Measurements from ENCODE around the gene MRPS26. TPM values are rescaled to one million over a fixed set of nuclear protein-coding genes. Genes with fewer than 3 reads are reported as not detected.

Gene MRPS26
- total and polyA plus RNA-seq, 2 of the 13 experiments (the other 11 are each of a cell fraction or from before 2014, with no cell fraction given): 89.8 to 187 TPM

DNA sequence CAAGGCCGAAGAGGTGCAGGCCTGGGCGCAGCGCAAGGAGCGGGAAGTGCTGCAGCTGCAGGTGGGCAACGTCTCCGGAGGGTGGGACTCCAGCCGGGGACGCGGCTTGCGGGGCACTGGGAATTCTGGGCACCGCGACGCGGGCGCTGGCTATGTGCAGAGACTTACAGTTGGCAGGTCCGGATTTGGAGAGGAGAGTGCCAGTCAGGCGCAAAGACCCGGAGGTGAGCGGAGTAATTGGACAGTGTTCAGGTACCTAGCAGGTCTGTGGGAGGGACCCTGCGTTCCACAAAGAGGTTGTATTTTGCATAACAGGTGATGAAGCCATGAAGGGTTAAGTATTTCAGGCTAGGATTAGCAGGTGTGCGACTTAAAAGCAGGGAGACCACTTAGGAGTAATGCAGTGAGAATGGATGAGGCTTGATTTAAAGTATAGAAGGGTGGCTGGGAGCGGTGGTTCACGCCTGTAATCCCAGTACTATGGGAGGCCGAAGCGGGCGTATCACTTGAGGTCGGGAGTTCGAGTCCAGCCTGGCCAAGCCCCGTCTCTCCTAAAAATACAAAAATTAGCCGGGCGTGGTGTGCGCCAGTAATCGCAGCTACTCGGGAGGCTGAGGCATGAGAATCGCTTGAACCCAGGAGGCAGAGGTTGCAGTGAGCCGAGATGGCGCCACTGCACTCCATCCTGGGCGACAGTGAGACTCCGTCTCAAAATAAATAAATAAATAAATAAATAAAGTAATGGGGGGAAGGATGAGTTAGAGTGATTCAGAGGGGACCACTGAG, 1.0 kb downstream of the MRPS26 start (continued):
- no peak for TF ChIP-seq ETV6 (CRISPR knock-in tag; conservative IDR thresholded peaks at IDR 0.05)
- TF ChIP-seq NFYC (CRISPR knock-in tag; IDR thresholded peaks at IDR 0.05): 0 out of 2 replicates have a peak, but pooled peaks have one; percentile 52
- TF ChIP-seq, protein P1, sequence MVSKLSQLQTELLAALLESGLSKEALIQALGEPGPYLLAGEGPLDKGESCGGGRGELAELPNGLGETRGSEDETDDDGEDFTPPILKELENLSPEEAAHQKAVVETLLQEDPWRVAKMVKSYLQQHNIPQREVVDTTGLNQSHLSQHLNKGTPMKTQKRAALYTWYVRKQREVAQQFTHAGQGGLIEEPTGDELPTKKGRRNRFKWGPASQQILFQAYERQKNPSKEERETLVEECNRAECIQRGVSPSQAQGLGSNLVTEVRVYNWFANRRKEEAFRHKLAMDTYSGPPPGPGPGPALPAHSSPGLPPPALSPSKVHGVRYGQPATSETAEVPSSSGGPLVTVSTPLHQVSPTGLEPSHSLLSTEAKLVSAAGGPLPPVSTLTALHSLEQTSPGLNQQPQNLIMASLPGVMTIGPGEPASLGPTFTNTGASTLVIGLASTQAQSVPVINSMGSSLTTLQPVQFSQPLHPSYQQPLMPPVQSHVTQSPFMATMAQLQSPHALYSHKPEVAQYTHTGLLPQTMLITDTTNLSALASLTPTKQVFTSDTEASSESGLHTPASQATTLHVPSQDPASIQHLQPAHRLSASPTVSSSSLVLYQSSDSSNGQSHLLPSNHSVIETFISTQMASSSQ (IDR thresholded peaks at IDR 0.05; ENCODE audit: low read depth): no peak
- TF ChIP-seq, protein P1 (CRISPR knock-in tag; IDR thresholded peaks at IDR 0.05; ENCODE audit: borderline replicate concordance): no peak
- no peak for TF ChIP-seq POLR2A (IDR thresholded peaks at IDR 0.05; ENCODE audit: insufficient read depth in 1 of 2, low read depth in 2 of 2, low read length in 2 of 2)
- TF ChIP-seq ZNF138 (CRISPR knock-in tag; IDR thresholded peaks at IDR 0.05; ENCODE audit: low read depth): peak; percentile 46; the same call in 1 of the 2 replicates
- TF ChIP-seq ZFAT (CRISPR knock-in tag; conservative IDR thresholded peaks at IDR 0.05): no peak
- TF ChIP-seq HMG20B (CRISPR knock-in tag; conservative IDR thresholded peaks at IDR 0.05): no peak
- no peak for TF ChIP-seq ZNF619 (CRISPR knock-in tag; IDR thresholded peaks at IDR 0.05)
- TF ChIP-seq EED (CRISPR knock-in tag; IDR thresholded peaks at IDR 0.05): peak; percentile 43; the same call in 1 of the 2 replicates
- TF ChIP-seq, protein P2, sequence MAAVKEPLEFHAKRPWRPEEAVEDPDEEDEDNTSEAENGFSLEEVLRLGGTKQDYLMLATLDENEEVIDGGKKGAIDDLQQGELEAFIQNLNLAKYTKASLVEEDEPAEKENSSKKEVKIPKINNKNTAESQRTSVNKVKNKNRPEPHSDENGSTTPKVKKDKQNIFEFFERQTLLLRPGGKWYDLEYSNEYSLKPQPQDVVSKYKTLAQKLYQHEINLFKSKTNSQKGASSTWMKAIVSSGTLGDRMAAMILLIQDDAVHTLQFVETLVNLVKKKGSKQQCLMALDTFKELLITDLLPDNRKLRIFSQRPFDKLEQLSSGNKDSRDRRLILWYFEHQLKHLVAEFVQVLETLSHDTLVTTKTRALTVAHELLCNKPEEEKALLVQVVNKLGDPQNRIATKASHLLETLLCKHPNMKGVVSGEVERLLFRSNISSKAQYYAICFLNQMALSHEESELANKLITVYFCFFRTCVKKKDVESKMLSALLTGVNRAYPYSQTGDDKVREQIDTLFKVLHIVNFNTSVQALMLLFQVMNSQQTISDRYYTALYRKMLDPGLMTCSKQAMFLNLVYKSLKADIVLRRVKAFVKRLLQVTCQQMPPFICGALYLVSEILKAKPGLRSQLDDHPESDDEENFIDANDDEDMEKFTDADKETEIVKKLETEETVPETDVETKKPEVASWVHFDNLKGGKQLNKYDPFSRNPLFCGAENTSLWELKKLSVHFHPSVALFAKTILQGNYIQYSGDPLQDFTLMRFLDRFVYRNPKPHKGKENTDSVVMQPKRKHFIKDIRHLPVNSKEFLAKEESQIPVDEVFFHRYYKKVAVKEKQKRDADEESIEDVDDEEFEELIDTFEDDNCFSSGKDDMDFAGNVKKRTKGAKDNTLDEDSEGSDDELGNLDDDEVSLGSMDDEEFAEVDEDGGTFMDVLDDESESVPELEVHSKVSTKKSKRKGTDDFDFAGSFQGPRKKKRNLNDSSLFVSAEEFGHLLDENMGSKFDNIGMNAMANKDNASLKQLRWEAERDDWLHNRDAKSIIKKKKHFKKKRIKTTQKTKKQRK (IDR thresholded peaks at IDR 0.05; ENCODE audit: low read length): no peak
- no peak for TF ChIP-seq ZNF569 (CRISPR knock-in tag; IDR thresholded peaks at IDR 0.05; ENCODE audit: borderline replicate concordance)
- TF ChIP-seq ZBTB3 (CRISPR knock-in tag; IDR thresholded peaks at IDR 0.05; ENCODE audit: borderline replicate concordance, low read depth): no peak
- TF ChIP-seq, protein P3, sequence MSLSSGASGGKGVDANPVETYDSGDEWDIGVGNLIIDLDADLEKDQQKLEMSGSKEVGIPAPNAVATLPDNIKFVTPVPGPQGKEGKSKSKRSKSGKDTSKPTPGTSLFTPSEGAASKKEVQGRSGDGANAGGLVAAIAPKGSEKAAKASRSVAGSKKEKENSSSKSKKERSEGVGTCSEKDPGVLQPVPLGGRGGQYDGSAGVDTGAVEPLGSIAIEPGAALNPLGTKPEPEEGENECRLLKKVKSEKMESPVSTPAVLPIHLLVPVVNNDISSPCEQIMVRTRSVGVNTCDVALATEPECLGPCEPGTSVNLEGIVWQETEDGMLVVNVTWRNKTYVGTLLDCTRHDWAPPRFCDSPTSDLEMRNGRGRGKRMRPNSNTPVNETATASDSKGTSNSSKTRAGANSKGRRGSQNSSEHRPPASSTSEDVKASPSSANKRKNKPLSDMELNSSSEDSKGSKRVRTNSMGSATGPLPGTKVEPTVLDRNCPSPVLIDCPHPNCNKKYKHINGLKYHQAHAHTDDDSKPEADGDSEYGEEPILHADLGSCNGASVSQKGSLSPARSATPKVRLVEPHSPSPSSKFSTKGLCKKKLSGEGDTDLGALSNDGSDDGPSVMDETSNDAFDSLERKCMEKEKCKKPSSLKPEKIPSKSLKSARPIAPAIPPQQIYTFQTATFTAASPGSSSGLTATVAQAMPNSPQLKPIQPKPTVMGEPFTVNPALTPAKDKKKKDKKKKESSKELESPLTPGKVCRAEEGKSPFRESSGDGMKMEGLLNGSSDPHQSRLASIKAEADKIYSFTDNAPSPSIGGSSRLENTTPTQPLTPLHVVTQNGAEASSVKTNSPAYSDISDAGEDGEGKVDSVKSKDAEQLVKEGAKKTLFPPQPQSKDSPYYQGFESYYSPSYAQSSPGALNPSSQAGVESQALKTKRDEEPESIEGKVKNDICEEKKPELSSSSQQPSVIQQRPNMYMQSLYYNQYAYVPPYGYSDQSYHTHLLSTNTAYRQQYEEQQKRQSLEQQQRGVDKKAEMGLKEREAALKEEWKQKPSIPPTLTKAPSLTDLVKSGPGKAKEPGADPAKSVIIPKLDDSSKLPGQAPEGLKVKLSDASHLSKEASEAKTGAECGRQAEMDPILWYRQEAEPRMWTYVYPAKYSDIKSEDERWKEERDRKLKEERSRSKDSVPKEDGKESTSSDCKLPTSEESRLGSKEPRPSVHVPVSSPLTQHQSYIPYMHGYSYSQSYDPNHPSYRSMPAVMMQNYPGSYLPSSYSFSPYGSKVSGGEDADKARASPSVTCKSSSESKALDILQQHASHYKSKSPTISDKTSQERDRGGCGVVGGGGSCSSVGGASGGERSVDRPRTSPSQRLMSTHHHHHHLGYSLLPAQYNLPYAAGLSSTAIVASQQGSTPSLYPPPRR (CRISPR knock-in tag; IDR thresholded peaks at IDR 0.05; ENCODE audit: borderline replicate concordance): no peak
- no peak for TF ChIP-seq ZFYVE20 (CRISPR knock-in tag; IDR thresholded peaks at IDR 0.05; ENCODE audit: borderline replicate concordance, low read depth)
- TF ChIP-seq ZBTB20 (CRISPR knock-in tag; IDR thresholded peaks at IDR 0.05; ENCODE audit: borderline replicate concordance, low read depth): 0 out of 2 replicates have a peak, but pooled peaks have one; percentile 1
